NCI-H2081 treated with DMSO at 0.1 percent for 48 hours (cell line): ENCODE measurements around the gene GPR142.

Source experiments
- DNase-seq: peaks from one replicate; lab custom pipeline; 2025; lab: John Stamatoyannopoulos, UW

Gene GPR142

GRCh38 chr17:74345433-74346241, 21.7 kb upstream of the GPR142 start:
- DNase-seq = no peak

GRCh38 chr17:74347646-74348045, 19.7 kb upstream of the GPR142 start:
- DNase-seq = no peak

GRCh38 chr17:74349120-74349519, 18.2 kb upstream of the GPR142 start:
- no peak for DNase-seq

GRCh38 chr17:74350486-74350885, 16.8 kb upstream of the GPR142 start:
- no peak for DNase-seq

GRCh38 chr17:74351552-74352210, 15.6 kb upstream of the GPR142 start:
- DNase-seq = no peak

GRCh38 chr17:74353446-74354060, 13.8 kb upstream of the GPR142 start:
- no peak for DNase-seq

- DNase-seq = no peak
Measured at GRCh38 chr17:74354123-74354522, 13.2 kb upstream of the GPR142 start.

- DNase-seq = no peak
Measured at GRCh38 chr17:74354561-74354960, 12.7 kb upstream of the GPR142 start.

- no peak for DNase-seq
Measured at GRCh38 chr17:74355065-74355464, 12.2 kb upstream of the GPR142 start.

GRCh38 chr17:74356646-74357465, 10.4 kb upstream of the GPR142 start:
- DNase-seq = no peak

GRCh38 chr17:74357466-74357809, 9.9 kb upstream of the GPR142 start:
- DNase-seq = no peak

- no peak for DNase-seq
Measured at GRCh38 chr17:74358697-74359096, 8.6 kb upstream of the GPR142 start.

- no peak for DNase-seq
Measured at GRCh38 chr17:74359916-74360315, 7.4 kb upstream of the GPR142 start.

- DNase-seq = no peak
Measured at GRCh38 chr17:74360899-74361229, 6.4 kb upstream of the GPR142 start.

GRCh38 chr17:74361230-74362068, 5.9 kb upstream of the GPR142 start, which contains the start of gene BTBD17:
BTBD17 (minus strand) TSS chr17:74361868; CDS start chr17:74361819, 49 bp downstream.
- DNase-seq = no peak

GRCh38 chr17:74362069-74362405, 5.3 kb upstream of the GPR142 start:
- DNase-seq = no peak

- no peak for DNase-seq
Measured at GRCh38 chr17:74362810-74363498, 4.4 kb upstream of the GPR142 start.

GRCh38 chr17:74368341-74369081, 1.2 kb downstream of the GPR142 start:
- DNase-seq = no peak

GRCh38 chr17:74369221-74369620, 1.9 kb downstream of the GPR142 start:
- DNase-seq = no peak
